ENCODE measurements around the gene UBE3B. TPM values are rescaled to one million over a fixed set of nuclear protein-coding genes. Genes with fewer than 3 reads are reported as not detected.

UBE3B gene
- total and polyA plus RNA-seq, 8 donors, result 9.4 to 104 (median 22.2) TPM

- Histone ChIP-seq H3K27ac (no peak overlapping the region), H3K27me3 (no peaks in the 10 kb centered on the region), H3K36me3 (peaks cover 3 to 74% (median 40%) of the 10 kb centered on the region in 4 donors), H3K9me3 (no peaks in the 10 kb centered on the region), H3K4me1 (no peaks in the 10 kb centered on the region), H3K4me3 (no peak overlapping the region)
- TF ChIP-seq POLR2A (IDR thresholded peaks at IDR 0.05) (no peak), CTCF (IDR thresholded peaks at IDR 0.05) (no peak), POLR2AphosphoS5 (IDR thresholded peaks at IDR 0.05) (no peak), EP300 (IDR thresholded peaks at IDR 0.05) (no peak)
- no peak for DNase-seq
- whole genome bisulfite sequencing, 5 donors, result 76 to 78% (median 78%) methylated on average over 14 to 16 of the region's 16 CpGs
- intact Hi-C loops (cut with DNase I; ENCODE audit: low total_unique reads), result no loop called here
These were observed 60.9 kb downstream of the UBE3B start for GRCh38 chr12:109538191-109538863.

GRCh38 chr12:109539508-109539907 is 62.1 kb downstream of the UBE3B start:
- Histone ChIP-seq H3K4me1 (no peaks in the 10 kb centered on the region), H3K27me3 (no peaks in the 10 kb centered on the region), H3K36me3 (peaks cover 0 to 72% (median 28%) of the 10 kb centered on the region in 4 donors), H3K4me3 (no peak overlapping the region), H3K27ac (no peak overlapping the region), H3K9me3 (no peaks in the 10 kb centered on the region)
- intact Hi-C loops (cut with DNase I; ENCODE audit: low total_unique reads), result no loop called here
- no peak for DNase-seq
- WGBS, 5 donors, result 60 to 85% (median 84%) methylated on average over 9 of the region's 9 CpGs
- TF ChIP-seq EP300 (IDR thresholded peaks at IDR 0.05) (no peak), POLR2AphosphoS5 (IDR thresholded peaks at IDR 0.05) (no peak), CTCF (IDR thresholded peaks at IDR 0.05) (no peak), POLR2A (IDR thresholded peaks at IDR 0.05) (no peak)

- Histone ChIP-seq H3K9me3 (no peaks in the 10 kb centered on the region), H3K27me3 (no peaks in the 10 kb centered on the region), H3K36me3 (peaks cover 0 to 62% (median 15%) of the 10 kb centered on the region in 4 donors), H3K27ac (no peak overlapping the region), H3K4me1 (peaks cover 0 to 6% (median 3%) of the 10 kb centered on the region in 4 donors), H3K4me3 (no peak overlapping the region)
- no peak for TF ChIP-seq CTCF (IDR thresholded peaks at IDR 0.05)
- TF ChIP-seq POLR2AphosphoS5 (IDR thresholded peaks at IDR 0.05), result no peak
- WGBS, 5 donors, result 85 to 93% (median 91%) methylated on average over 16 of the region's 16 CpGs
- no peak for DNase-seq
- intact Hi-C loops (cut with DNase I; ENCODE audit: low total_unique reads), result no loop called here
These were observed 63.3 kb downstream of the UBE3B start for GRCh38 chr12:109540526-109541412.

- WGBS, 5 donors, result 67 to 75% (median 71%) methylated on average over 4 of the region's 4 CpGs
- TF ChIP-seq CTCF (IDR thresholded peaks at IDR 0.05) (no peak), POLR2AphosphoS5 (IDR thresholded peaks at IDR 0.05) (no peak), POLR2A (IDR thresholded peaks at IDR 0.05) (no peak), EP300 (IDR thresholded peaks at IDR 0.05) (no peak)
These were observed 63.9 kb downstream of the UBE3B start for GRCh38 chr12:109541413-109541726.

More at GRCh38 chr12:109541413-109541726, 63.9 kb downstream of the UBE3B start:
- Histone ChIP-seq H3K27me3 (no peaks in the 10 kb centered on the region), H3K4me1 (peaks cover 0 to 6% (median 3%) of the 10 kb centered on the region in 4 donors), H3K4me3 (no peak overlapping the region), H3K9me3 (no peaks in the 10 kb centered on the region), H3K27ac (no peak overlapping the region), H3K36me3 (peaks cover 0 to 56% (median 9%) of the 10 kb centered on the region in 4 donors)
- no peak for DNase-seq
- intact Hi-C loops (cut with DNase I; ENCODE audit: low total_unique reads), result no loop called here

All from stomach (tissue), 9 donors.